NT2/D1 (cell line): Measurements from ENCODE around the gene CARMIL1.

Experiments
- SUZ12 ChIP-seq: IDR thresholded peaks from 2 replicates; pipeline ENCODE4 v1.6.1; 2011; ENCODE audit not compliant: insufficient read length, insufficient read depth; ENCODE audit errors: extremely low read depth
- YY1 ChIP-seq: IDR thresholded peaks from 2 replicates; pipeline ENCODE4 v1.6.1; 2011; ENCODE audit not compliant: insufficient read length, insufficient read depth
- ZNF274 ChIP-seq: IDR thresholded peaks from 2 replicates; pipeline ENCODE4 v1.6.1; 2011; ENCODE audit warnings: mild to moderate bottlenecking, low read depth, low read length

GRCh38 chr6:25249133-25249532, 30.0 kb upstream of the CARMIL1 start:
- TF ChIP-seq YY1 (no peak), ZNF274 (no peak), SUZ12 (no peak)
